ENCODE results near the gene DTYMK.
A peak's percentile ranks its signal among the peaks of the same experiment; 100 is the strongest.

DTYMK gene

GRCh38 chr2:241656190-241656741, 30.3 kb downstream of the DTYMK start:
- H3K27me3 Mint-ChIP-seq = no peaks in the 10 kb centered on the region
- DNase-seq = no peak
- H3K4me1 Mint-ChIP-seq = no peaks in the 10 kb centered on the region
- no peak overlapping the region for H3K27ac Mint-ChIP-seq
- H3K4me3 Mint-ChIP-seq = no peak overlapping the region
- H3K9me3 Mint-ChIP-seq = no peaks in the 10 kb centered on the region
- H3K36me3 Mint-ChIP-seq = peaks cover 35% of the 10 kb centered on the region
- CTCF ChIA-PET = no interaction called here

- Mint-ChIP-seq H3K27ac (no peak overlapping the region), H3K4me3 (no peak overlapping the region), H3K36me3 (peaks cover 40% of the 10 kb centered on the region), H3K9me3 (no peaks in the 10 kb centered on the region), H3K4me1 (no peaks in the 10 kb centered on the region), H3K27me3 (no peaks in the 10 kb centered on the region)
- CTCF ChIA-PET = no interaction called here
- DNase-seq = no peak
Observed at GRCh38 chr2:241655516-241656189, 31.0 kb downstream of the DTYMK start.

GRCh38 chr2:241654551-241654950, 32.1 kb downstream of the DTYMK start:
- Mint-ChIP-seq H3K27me3 (no peaks in the 10 kb centered on the region), H3K9me3 (no peaks in the 10 kb centered on the region), H3K36me3 (peaks cover 34% of the 10 kb centered on the region), H3K4me1 (no peaks in the 10 kb centered on the region), H3K4me3 (no peak overlapping the region), H3K27ac (no peak overlapping the region)
- DNase-seq = no peak
- CTCF ChIA-PET = no interaction called here

GRCh38 chr2:241653210-241653750, 33.3 kb downstream of the DTYMK start:
- Mint-ChIP-seq H3K27me3 (no peaks in the 10 kb centered on the region), H3K27ac (no peak overlapping the region), H3K36me3 (peaks cover 30% of the 10 kb centered on the region), H3K4me1 (peaks cover 3% of the 10 kb centered on the region), H3K9me3 (no peaks in the 10 kb centered on the region), H3K4me3 (no peak overlapping the region)
- no peak for DNase-seq
- CTCF ChIA-PET = no interaction called here

- no peaks in the 10 kb centered on the region for H3K9me3 Mint-ChIP-seq
- no peaks in the 10 kb centered on the region for H3K27me3 Mint-ChIP-seq
- CTCF ChIA-PET = no interaction called here
- H3K27ac Mint-ChIP-seq = no peak overlapping the region
- no peak for DNase-seq
- peaks cover 30% of the 10 kb centered on the region for H3K36me3 Mint-ChIP-seq
- H3K4me1 Mint-ChIP-seq = peaks cover 3% of the 10 kb centered on the region
- H3K4me3 Mint-ChIP-seq = no peak overlapping the region
Observed at GRCh38 chr2:241652722-241653121, 33.9 kb downstream of the DTYMK start.

- Mint-ChIP-seq H3K4me1 (peaks cover 3% of the 10 kb centered on the region), H3K36me3 (peaks cover 30% of the 10 kb centered on the region)
- CTCF ChIA-PET = no interaction called here
Observed at GRCh38 chr2:241652142-241652541, 34.5 kb downstream of the DTYMK start.

GRCh38 chr2:241649927-241650326, 36.7 kb downstream of the DTYMK start:
- H3K9me3 Mint-ChIP-seq = no peaks in the 10 kb centered on the region
- no peak overlapping the region for H3K27ac Mint-ChIP-seq
- no peak overlapping the region for H3K4me3 Mint-ChIP-seq
- no peaks in the 10 kb centered on the region for H3K27me3 Mint-ChIP-seq
- DNase-seq = no peak
- H3K36me3 Mint-ChIP-seq = peaks cover 14% of the 10 kb centered on the region
- H3K4me1 Mint-ChIP-seq = peaks cover 3% of the 10 kb centered on the region
- CTCF ChIA-PET = interaction anchor here (1.0 kb wide), 1 partner anchor 9 kb away, joined by 4 read pairs; no protein-coding TSS in a partner anchor

More at GRCh38 chr2:241652142-241652541, 34.5 kb downstream of the DTYMK start:
- Mint-ChIP-seq H3K9me3 (no peaks in the 10 kb centered on the region), H3K27me3 (no peaks in the 10 kb centered on the region), H3K27ac (no peak overlapping the region), H3K4me3 (no peak overlapping the region)
- no peak for DNase-seq

GRCh38 chr2:241649404-241649803, 37.2 kb downstream of the DTYMK start:
- H3K27ac Mint-ChIP-seq = no peak overlapping the region

GRCh38 chr2:241648453-241648852, 38.2 kb downstream of the DTYMK start:
- H3K27ac Mint-ChIP-seq = no peak overlapping the region
- H3K36me3 Mint-ChIP-seq = peaks cover 13% of the 10 kb centered on the region
- no peaks in the 10 kb centered on the region for H3K27me3 Mint-ChIP-seq
- H3K4me1 Mint-ChIP-seq = peaks cover 3% of the 10 kb centered on the region
- CTCF ChIA-PET = interaction anchor here (0.9 kb wide), 1 partner anchor 11 kb away, joined by 4 read pairs; no protein-coding TSS in a partner anchor
- H3K4me3 Mint-ChIP-seq = no peak overlapping the region
- H3K9me3 Mint-ChIP-seq = no peaks in the 10 kb centered on the region
- no peak for DNase-seq

More at GRCh38 chr2:241649404-241649803, 37.2 kb downstream of the DTYMK start:
- Mint-ChIP-seq H3K4me1 (peaks cover 3% of the 10 kb centered on the region), H3K4me3 (no peak overlapping the region), H3K9me3 (no peaks in the 10 kb centered on the region), H3K36me3 (peaks cover 14% of the 10 kb centered on the region), H3K27me3 (no peaks in the 10 kb centered on the region)
- CTCF ChIA-PET = interaction anchor here (1.0 kb wide), 1 partner anchor 9 kb away, joined by 4 read pairs; no protein-coding TSS in a partner anchor
- DNase-seq = no peak

- H3K4me1 Mint-ChIP-seq = peaks cover 9% of the 10 kb centered on the region
- H3K27me3 Mint-ChIP-seq = no peaks in the 10 kb centered on the region
- CTCF ChIA-PET = no interaction called here
- H3K9me3 Mint-ChIP-seq = no peaks in the 10 kb centered on the region
- H3K27ac Mint-ChIP-seq = no peak overlapping the region
- peaks cover 6% of the 10 kb centered on the region for H3K36me3 Mint-ChIP-seq
- no peak overlapping the region for H3K4me3 Mint-ChIP-seq
- no peak for DNase-seq
Observed at GRCh38 chr2:241645915-241646645, 40.5 kb downstream of the DTYMK start.

- Mint-ChIP-seq H3K27ac (no peak overlapping the region), H3K4me1 (peaks cover 17% of the 10 kb centered on the region), H3K27me3 (no peaks in the 10 kb centered on the region), H3K36me3 (peaks cover 8% of the 10 kb centered on the region), H3K4me3 (no peak overlapping the region), H3K9me3 (no peaks in the 10 kb centered on the region)
- CTCF ChIA-PET = interaction anchor here (1.1 kb wide), 1 partner anchor 14 kb away, joined by 3 read pairs; no protein-coding TSS in a partner anchor
- no peak for DNase-seq
Observed at GRCh38 chr2:241645056-241645914, 41.3 kb downstream of the DTYMK start.

GRCh38 chr2:241641631-241642030, 45.0 kb downstream of the DTYMK start:
- Mint-ChIP-seq H3K4me3 (no peak overlapping the region), H3K9me3 (no peaks in the 10 kb centered on the region), H3K36me3 (peaks cover 25% of the 10 kb centered on the region), H3K27me3 (no peaks in the 10 kb centered on the region), H3K4me1 (peaks cover 35% of the 10 kb centered on the region), H3K27ac (no peak overlapping the region)
- CTCF ChIA-PET = no interaction called here
- DNase-seq = no peak

GRCh38 chr2:241640165-241640795, 46.3 kb downstream of the DTYMK start:
- Mint-ChIP-seq H3K4me1 (peaks cover 45% of the 10 kb centered on the region), H3K9me3 (no peaks in the 10 kb centered on the region), H3K36me3 (peaks cover 25% of the 10 kb centered on the region), H3K27ac (peak overlapping the region; percentile 12), H3K4me3 (no peak overlapping the region), H3K27me3 (no peaks in the 10 kb centered on the region)
- DNase-seq = no peak
- CTCF ChIA-PET = interaction anchor here (1.2 kb wide), 1 partner anchor 28 kb away, joined by 3 read pairs; no protein-coding TSS in a partner anchor

All from activated naive CD4-positive, alpha-beta T cell treated with anti-CD3 and anti-CD28 coated beads, Interleukin-2, amount 10 ng/mL, durations not matched to agents 7 days and 5 days (primary cell).